GM18907 (cell line): ENCODE data around the gene DST.

Experiments
- ATAC-seq: cut with Tn5 transposase; IDR thresholded peaks from one replicate; pipeline ENCODE4 v1.9.1; 2021; ENCODE audit warnings: mild to moderate bottlenecking, moderate library complexity; ENCODE audit not compliant: unreplicated experiment

The DST gene

DNA sequence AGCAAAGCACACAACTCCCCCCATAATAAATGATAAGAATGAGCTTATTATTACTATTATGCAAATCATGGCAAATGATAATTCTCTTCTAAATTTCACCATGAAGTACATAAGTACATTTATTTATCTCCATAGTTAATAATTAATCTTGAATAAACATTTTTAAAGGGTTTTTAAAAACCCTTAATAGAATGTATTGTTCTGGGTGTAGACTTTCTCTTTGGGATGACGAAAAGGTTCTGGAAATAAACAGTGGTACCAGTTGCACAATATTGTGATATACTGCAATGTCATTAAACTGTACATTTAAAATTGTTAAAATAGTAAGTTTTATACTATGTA is 18.0 kb downstream of the DST start:
- ATAC-seq, result no peak

DNA sequence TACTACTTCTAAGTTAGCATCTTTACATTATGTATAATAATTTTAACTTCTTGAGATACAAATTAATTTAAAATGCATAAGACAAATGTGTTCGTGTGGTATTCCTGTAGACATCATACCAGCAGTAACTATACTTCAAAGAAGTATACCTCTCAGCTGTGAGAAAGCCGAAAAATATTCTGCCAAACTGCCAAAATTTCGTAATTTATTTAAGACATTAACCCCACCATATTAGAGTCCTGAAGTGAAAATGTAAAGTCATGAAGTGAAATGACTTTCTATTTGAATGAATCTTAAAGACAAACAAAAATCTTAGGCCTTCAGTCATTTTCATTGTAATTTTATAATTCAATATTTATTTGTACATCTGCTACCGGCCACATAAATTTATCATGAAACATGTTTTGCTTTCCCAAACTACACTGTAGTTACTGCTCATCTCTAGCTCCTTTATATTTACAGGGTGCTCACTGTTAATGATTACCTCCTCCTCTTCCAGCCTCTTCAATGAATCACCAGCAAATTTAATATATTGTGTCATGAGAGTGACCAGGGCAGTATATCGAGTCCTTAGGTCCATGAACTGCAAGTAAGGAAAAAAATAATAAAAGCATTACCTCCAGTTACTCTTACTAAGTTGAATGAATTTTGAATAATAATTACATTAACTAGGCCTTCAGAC is 18.5 kb downstream of the DST start:
- no peak for ATAC-seq

DNA sequence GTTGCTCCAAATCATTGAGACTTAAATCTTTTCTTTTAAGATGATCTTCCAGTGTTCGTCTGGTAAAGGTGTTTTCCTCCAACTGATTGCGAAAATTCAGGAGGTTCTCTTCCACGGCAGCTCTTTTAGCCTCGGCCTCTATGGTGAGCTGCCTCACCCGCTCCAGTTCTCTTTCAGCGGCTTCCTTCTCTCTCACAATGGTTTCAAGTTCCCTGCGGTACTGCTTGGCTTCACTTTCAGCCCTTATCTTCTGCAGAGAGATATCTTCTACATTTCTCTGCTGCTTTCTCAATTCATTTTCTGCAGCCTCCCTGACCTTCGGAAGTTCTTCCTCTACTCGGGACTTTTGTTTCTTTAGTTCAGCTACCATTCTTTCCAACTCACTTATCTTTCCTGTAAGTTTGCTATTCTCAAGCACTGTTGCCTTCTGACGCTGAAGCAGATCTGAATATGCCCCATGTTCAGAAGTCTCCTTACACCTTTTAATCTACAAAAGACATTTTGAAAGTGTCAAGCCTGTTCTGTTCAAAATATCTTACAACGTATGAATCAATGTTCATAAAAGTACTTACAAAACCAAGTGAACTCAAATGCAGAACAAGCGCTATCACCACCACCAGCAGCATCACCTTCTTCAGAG is 22.3 kb downstream of the DST start:
- ATAC-seq, result no peak

DNA sequence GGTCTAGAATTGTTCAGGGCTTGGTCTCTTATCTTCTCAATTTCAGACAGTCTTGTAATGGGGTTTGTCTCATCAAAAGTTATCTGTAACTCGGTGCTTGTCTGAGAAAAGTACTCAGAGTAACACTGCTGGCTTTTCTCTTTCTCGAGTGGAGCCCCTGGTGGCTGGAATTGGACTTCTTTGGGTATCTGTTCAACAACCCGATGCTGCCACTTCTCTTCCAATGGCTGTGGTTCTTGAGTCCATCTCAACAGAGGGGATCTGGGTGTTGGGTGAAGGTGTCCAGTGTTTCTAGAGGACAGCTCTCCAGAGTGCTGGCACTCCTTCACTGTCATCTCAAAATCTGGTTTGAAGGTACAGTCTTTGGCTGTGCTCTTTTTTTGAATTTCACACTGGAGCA is 24.6 kb downstream of the DST start:
- ATAC-seq, result no peak

DNA sequence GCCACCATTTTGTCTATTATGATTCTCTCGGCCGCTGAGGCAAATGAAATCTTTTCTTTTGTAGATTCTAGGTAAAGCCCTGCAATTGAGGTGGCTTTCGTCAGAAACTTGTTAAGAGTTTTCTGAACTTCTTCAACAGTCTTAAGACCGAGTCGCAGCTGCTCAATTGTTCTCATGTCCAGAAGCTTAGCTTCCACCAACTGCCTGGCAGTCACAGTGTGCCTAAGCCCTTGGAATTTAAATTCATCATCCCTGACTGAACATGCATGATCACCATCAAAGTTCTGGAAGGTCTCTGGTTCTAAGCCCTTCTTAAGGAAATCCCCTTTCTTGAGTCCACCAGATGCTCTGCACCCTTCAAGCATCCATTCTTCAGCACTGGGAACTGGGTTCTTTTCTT is 25.7 kb downstream of the DST start:
- ATAC-seq, result no peak

DNA sequence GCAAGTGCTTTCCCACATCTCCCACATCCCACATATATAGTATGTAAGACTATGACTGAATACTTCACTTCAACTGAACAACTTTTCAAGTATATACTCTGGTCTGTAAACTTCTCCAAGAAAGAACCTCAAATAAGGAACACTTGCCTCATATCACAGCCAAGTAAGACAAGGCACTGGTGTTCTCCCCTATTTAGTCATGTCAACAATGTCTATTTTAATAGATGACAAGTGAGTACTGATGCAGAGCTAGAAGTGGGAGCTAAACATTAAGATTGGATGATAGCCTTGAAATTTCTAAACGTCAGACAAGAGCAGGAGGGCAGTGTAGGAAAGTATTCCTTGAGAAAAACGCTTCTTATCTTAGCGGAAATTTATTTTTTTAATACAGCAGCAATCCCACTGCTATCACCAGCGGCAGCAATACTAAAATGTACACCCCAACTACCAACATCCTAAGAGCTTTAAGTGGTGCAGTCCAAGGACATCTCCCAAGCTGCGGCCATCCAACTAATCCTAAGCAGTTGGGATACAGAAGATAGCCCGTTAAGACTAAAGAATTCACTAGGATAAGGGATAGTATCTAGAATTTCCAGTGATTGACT is 29.3 kb downstream of the DST start:
- ATAC-seq, result no peak

DNA sequence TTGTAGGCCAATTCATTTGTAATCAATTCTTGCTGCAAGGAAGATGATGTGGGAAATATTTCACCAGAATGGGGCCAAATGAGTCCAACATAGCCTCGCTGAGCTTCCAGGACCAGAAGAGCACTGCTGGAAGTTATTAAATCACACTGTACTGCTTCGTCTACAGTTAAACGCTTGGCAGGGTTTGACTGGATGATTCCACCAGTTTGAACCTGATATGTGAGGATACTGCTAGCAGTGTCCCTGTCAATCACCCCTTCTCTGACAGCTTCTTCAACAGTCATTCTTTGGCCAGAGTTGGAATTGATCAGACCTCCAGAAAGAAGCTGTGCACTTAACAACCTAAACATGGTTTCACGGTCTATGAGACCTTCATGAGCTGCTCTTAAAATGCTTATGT is 34.4 kb downstream of the DST start:
- ATAC-seq, result no peak

DNA sequence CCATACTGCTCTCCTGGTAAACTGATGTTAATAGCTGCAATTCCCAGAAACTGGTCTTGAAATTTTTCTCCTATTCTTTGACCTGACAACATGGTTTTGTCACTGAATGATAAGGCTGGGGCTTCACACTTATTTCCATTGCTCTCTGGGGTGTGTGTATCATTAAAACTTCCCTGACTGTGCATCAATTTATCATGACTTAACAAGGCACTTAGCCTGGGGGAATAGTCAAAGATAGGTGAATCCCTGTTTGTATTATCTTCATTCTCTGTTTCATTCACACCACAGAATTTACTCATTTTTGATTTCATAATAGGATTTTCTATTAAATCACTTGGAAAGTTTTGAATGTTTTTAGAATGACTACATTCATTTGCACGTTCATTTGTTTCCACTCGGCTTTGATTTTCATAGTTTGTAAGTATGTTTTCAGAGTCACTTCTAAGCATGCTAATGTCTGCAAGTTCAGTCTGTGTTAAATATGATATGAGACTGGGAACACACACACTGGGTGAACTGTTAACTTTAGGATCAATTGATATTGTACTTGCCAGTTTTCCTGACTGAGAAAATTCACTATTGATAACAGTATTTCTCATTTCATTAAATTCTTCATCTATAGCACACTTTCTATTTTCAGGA is 35.5 kb downstream of the DST start:
- ATAC-seq, result no peak

DNA sequence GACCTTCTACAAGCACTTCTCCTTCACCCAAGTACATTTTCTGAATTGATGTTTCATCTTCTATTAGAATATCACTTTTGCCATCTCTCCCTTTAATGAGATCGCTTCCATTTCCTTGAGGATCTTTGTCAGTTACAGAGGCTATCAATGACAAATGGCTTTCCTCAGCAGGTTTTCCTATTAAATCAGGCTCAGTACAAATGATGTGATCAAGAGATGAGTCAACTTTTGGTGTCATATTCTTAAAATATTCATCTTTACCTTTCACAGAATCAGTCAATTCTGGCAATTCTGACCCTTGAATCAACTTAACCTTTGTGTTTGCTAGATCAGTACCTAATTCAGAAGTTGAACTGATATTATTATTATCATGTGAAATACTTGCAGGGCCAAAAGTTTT is 37.3 kb downstream of the DST start:
- no peak for ATAC-seq

DNA sequence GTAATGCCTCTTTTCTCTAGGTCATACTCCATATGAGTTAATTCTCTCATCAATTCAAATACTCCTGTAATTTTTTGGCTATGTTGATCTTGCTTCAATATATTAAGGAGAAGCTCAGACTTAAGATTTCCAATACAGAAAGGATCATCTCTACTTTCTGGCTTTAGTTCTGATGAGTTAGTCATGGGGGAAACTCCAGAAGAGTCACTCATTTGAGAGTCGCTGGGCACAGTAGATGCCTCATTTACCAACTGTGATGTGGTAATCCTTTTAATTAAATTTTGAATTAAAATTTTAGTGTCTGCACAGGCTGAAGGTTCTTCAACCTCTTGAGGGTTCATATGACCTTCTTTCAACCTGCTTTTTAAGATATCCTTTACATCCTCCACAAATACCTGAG is 38.5 kb downstream of the DST start:
- no peak for ATAC-seq

DNA sequence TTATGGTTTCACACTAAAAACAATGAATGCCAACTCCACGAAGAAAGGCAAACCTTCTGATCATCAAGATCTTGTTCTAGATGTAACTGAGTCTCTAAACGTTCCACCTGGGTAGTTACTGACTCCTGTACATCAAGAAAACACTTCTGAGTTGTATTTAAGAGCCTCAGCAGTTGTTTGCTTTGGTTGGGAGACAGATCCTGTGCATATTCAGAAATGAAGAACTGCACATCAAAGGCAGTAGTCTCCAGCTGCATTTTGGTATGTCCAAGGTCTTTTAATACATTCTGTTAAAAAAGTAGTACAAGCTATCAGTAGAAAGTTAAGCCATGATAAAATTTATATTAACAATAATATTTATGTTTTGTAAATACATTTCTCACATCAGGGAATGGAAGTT is 41.3 kb downstream of the DST start:
- ATAC-seq, result no peak

DNA sequence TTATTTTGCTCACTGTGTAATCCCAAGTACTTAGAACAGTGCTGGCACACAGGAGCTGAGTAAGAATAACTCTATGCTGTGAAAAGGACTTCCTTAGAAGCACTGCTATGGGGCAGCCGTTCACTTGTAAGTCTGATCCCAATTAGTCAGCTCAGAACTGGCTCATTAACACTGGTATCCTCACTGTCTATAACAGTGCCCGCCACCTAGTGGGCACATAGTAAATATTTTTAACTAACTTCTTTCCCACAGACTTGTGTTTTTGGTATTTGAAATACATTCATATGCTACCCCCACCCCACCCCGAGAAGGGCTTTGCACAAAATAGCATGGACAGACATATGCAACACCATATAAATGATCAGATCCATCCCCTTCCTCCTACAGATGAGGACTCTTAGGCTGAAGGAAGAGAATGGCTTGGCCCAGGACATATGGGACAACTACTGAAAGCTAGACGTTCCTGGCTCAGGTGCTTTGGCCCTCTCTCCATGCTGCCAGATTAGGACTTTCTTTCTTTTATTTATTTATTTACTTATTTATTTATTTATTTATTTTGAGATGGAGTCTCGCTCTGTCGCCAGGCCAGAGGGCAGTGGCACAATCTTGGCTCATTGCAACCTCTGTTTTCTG is 47.1 kb downstream of the DST start:
- peak; percentile 46 for ATAC-seq

DNA sequence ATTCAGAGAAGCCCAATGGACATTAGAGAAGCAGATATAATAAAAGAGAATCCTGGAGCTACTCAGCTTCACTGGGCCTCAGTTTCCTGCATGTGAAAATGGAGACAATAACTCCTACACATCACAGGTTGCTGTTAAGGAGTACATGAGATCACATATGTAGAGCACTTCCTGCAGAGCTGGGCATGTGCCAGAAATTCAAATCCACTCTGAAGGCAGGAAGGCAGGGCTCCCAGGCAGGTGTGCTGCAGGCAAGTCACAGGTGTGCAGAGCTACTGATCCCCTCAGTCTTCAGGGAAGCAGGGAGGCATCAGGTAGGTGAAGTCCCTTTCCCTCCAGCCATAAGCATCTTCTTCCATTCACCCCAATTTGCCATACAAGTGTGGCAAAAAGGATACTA is 48.0 kb downstream of the DST start:
- ATAC-seq, result peak; percentile 26

DNA sequence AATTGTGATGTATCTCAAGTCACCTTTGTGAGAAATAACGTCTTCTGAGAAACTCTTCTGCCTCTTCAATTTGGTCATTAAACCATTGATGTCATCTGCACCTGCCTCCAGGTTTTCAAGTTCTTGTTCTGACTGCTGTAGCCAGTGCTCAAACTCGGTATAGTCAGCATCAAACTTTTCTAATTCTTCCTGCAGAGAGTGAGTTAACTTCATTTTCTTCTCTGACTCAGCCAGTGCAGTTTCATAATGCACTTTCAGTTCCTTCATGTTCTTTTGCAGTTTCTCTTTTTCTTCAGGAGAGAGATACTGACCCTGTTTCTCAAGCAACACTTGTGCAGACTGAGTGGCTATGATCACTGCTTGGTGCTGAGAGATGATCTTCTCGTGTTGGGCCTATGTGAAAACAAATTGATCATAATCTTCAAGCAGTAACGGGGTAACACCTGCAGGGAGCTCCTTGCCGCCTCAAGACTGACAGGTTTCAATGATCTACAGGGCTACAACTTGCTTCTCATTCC is 48.8 kb downstream of the DST start:
- peak; percentile 96 for ATAC-seq

DNA sequence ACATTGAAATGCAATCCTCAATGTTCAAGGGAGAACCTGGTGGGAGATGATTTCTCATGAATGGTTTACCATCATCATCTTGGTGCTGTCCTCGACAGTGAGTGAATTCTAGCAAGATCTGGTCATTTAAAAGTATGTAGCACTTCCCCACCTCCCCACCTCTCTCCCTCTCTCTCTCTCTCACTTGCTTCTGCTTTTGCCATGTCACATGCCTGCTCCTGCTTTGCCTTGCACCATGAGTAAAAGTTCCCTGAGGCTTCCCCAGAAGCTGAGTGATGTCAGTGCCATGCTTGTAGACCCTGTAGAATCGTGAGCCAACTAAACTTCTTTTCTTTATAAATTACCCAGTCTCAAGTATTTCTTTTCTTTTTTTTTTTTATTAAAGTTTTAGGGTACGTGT is 60.5 kb downstream of the DST start:
- ATAC-seq, result no peak

DNA sequence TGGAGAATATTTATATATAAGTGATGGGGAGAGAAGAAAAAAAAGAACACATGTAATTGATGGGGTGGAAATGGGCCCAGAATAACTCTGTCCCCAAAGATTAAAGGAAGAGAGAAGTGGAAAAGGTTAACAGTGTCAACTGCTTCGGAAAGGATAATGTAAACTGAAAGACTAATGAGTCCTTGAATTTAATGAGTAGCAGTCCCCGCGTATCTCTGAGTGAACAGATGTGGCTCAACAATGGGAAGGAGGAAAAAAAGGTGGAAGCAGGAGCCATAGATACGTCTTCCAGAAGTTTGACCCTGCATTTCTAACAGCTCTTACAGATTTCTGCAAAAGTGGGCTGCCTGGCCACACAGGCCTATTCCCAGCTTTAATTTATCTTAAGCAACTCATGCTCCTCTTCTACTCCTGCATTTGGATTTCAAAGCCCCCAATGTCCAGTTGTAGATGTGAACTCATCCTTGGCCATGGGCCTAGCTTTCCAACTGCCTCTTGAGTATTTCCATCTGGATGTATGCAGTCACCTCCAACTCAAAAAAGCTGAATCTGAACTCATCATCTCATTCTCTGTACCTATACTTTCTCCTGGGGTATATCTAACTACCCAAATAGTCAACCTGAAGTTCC is 61.3 kb downstream of the DST start:
- no peak for ATAC-seq

DNA sequence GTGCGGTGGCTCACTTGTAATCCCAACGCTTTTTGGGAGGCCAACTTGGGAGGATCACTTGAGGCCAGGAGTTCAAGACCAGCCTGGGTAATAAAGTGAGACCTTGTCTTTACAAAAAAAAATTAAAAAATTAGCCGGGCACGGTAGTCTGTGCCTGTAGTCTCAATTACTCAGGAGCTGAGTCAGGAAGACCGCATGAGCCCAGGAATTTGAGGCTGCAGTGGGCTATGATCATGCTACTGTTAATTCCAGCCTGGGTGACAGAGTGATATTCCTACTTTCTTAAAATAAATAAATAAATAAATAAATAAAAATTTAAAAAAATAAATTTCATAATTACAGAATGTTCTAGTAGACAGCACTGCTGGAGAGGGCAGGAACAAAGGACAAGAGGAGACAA is 62.4 kb downstream of the DST start:
- ATAC-seq, result no peak

DNA sequence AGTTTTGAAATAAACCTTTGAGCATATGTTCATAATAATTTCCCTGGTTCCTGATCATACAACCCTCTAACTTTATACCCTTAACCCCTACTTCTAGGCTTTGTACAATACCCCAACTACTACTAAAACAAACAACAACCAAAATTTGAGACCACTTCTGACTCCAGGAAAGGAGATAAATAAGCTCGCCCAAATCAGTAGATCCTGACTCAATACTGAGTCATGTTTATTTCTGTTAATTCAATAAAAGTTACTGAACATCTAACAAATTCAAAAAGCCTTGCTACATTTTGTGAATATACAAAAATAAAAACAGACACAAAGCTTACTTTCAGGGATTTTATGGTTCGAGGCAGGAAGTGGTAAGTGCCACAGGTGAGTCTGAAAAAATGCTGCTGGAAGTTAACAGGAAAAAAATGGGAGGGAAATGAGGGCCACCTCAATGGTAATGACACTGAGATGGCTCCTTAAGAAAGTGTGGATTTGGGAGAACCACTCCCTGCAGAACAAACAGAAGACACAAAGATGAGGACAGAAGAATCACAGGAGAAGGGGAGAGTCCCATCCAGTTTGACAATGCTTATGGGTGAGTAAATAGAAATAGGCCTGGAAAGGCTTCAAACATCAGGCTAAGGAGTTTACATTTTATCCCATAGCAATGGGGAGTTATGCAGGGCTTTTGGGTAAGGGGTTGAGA is 63.4 kb downstream of the DST start:
- no peak for ATAC-seq

DNA sequence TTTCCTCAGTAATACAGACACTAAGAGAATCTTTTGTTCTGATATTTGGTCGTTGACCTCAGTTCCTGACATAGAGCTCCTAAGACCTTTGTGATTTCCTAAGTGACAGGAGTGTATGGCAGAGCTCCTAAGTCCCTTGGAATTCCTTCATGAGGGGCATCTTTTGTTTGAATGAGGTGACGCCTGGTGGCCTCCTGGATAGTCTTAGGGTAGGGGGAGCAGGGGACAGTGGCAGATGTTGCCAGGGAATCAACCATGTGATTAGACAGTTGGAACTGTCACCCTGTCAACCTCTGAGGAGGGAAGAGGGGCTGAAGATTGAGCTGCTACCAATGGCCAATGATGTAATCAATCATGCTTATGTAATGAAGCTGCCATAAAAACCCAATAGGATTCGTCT is 67.0 kb downstream of the DST start:
- no peak for ATAC-seq

DNA sequence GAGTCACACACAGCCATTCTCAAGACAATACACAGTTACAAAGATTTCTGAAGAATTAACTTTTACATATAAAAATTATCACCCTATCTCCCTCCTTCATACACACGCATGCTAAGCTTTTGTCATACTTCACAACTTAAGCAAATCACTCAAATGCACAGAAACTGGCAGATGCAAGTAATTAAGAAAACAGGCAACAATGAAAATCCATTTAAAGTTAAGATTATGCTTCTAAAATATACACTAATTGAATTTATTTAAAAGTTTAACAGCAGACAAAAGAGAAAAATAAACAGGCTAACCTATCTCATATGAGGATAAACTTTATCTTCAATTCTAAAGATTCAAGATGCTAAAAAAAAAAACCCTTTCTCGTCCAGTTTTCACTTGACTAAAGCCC is 68.4 kb downstream of the DST start:
- no peak for ATAC-seq

DNA sequence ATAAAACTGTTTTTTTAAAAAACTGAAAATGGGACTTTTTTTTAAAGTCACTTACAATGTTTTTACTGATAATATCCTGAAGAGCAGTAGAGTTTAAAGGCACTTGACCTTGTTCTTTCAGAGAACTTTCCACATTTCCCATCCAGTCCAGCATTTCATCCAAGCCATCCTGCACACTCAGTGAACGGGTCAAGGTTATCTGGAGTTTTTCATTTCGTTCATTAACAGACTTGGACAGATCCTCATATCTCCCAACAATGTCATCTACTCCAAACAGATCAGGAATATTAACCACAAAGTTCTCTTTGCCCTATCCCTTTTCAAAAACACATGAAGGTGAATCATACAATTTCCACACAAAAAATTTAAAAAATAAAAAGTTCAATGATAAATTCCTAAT is 69.1 kb downstream of the DST start:
- no peak for ATAC-seq
